Transverse colon (tissue), 4 donors: Measurements from ENCODE around the gene HECW1. TPM values are rescaled to one million over a fixed set of nuclear protein-coding genes. Genes with fewer than 3 reads are reported as not detected.

Source experiments
- DNase-seq: peaks from one replicate; pipeline ENCODE4 v3.0.0-alpha.2; 2019
- H3K27ac ChIP-seq, 4 donors: fragments of 200-600 bp; sonication (generic); 2 replicates each; pipeline ENCODE4 v1.5.1; 2016 to 2018; ENCODE audit warnings: inconsistent platforms in 4 of 4
- H3K27me3 ChIP-seq: fragments of 200-600 bp; sonication (generic); 2 replicates; pipeline ENCODE4 v1.5.1; 2017; ENCODE audit warnings: inconsistent platforms
- H3K36me3 ChIP-seq, 4 donors: fragments of 200-600 bp; sonication (generic); 2 replicates each; pipeline ENCODE4 v1.5.1; 2017 to 2019; ENCODE audit warnings: inconsistent platforms in 4 of 4
- H3K4me1 ChIP-seq, 4 donors: fragments of 200-600 bp; sonication (generic); 2 replicates each; pipeline ENCODE4 v1.5.1; 2017 to 2020; ENCODE audit warnings: inconsistent platforms in 4 of 4
- H3K4me3 ChIP-seq, 4 donors: fragments of 200-600 bp; sonication (generic); 1 replicate in 1 of 4; 2 replicates in 3 of 4; pipeline versions ENCODE4 v1.5.1 to v1.6.1; 2017 to 2019; ENCODE audit warnings: inconsistent platforms in 4 of 4
- H3K9me3 ChIP-seq, 2 donors: fragments of 200-600 bp; sonication (generic); 2 replicates each; pipeline ENCODE4 v1.5.1; 2017 to 2019; ENCODE audit warnings: inconsistent platforms in 2 of 2
- CTCF ChIP-seq, 5 experiments: fragments of 200-600 bp in 3 of 5; fragments of 450-650 bp in 2 of 5; sonication (generic) in 3 of 5; IDR thresholded peaks; 1 replicate in 2 of 5; 2 replicates in 3 of 5; pipeline ENCODE4 v1.5.1; 2016 to 2017; ENCODE audit warnings: antibody characterized with exemption in 5 of 5, inconsistent platforms in 3 of 5, mild to moderate bottlenecking in 2 of 5, moderate library complexity in 1 of 5
- EP300 ChIP-seq: sonication (generic); formaldehyde crosslinking; IDR thresholded peaks from one replicate; pipeline ENCODE4 v1.6.1; 2017; ENCODE audit warnings: antibody characterized with exemption, low read depth
- POLR2A ChIP-seq: fragments of 450-650 bp; IDR thresholded peaks from one replicate; pipeline ENCODE4 v1.6.1; 2016; ENCODE audit warnings: antibody characterized with exemption, mild to moderate bottlenecking, moderate library complexity
- POLR2AphosphoS5 ChIP-seq, 3 donors: sonication (generic); formaldehyde crosslinking; IDR thresholded peaks; one replicate each; pipeline ENCODE4 v1.6.1; 2016; ENCODE audit warnings: antibody characterized with exemption in 3 of 3
- WGBS, 2 donors: methylation state at CpG; one replicate each; pipeline ENCODE4 v1.1.5; 2018; ENCODE audit warnings: low coverage in 1 of 2; 5-methylcytosine and 5-hydroxymethylcytosine counted together
- in situ Hi-C, 4 donors: fragments of 200-750 bp; cut with MboI; loops; one replicate each; pipeline versions ENCODE4 v1.15.0 to v1.15.1; 2017; ENCODE audit warnings: low sequenced_read_pairs in 3 of 4, low pct_ligation_motif_present in 1 of 4, low pct_unique_long_range_greater_than_20kb in 1 of 4
- intact Hi-C: fragments of 100-400 bp; cut with DNase I; formaldehyde crosslinking; loops from one replicate; pipeline ENCODE4 v1.15.1; 2023; ENCODE audit warnings: low total_unique reads
- total RNA-seq, 4 donors: library from RNA; depleted of rRNA; stranded (reverse); fragments of >200 nt; gene quantifications; one replicate each; pipeline ENCODE4 v1.1.0, GENCODE V29; 2016

HECW1 gene
- total RNA-seq, 4 donors from 2014 or later = 1.1 to 1.4 TPM; not detected in 2

GRCh38 chr7:43568529-43568928 is 456.1 kb downstream of the HECW1 start:
- TF ChIP-seq CTCF (IDR thresholded peaks at IDR 0.05) (no peak), EP300 (no peak), POLR2A (no peak), POLR2AphosphoS5 (IDR thresholded peaks at IDR 0.05) (no peak)
- no peak overlapping the region for H3K4me3 ChIP-seq
- WGBS, 2 donors = 80 to 85% methylated on average over 6 of the region's 6 CpGs
- no peaks in the 10 kb centered on the region for H3K9me3 ChIP-seq
- intact Hi-C loops (no loop called here), in situ Hi-C loops (loop anchor here in 1 of 4 donors (25.0 kb wide), 1 partner anchor 269 kb away; no protein-coding TSS in a partner anchor)
- H3K36me3 ChIP-seq = no peaks in the 10 kb centered on the region
- H3K4me1 ChIP-seq = no peaks in the 10 kb centered on the region
- no peak overlapping the region for H3K27ac ChIP-seq
- H3K27me3 ChIP-seq = peaks cover 4% of the 10 kb centered on the region
- no peak for DNase-seq

GRCh38 chr7:43569424-43569823 is 457.0 kb downstream of the HECW1 start:
- no peak for TF ChIP-seq CTCF (IDR thresholded peaks at IDR 0.05)
- TF ChIP-seq POLR2A = no peak
- TF ChIP-seq POLR2AphosphoS5 (IDR thresholded peaks at IDR 0.05) = no peak
- TF ChIP-seq EP300 = no peak
- intact Hi-C loops = no loop called here

GRCh38 chr7:43570688-43571365 is 458.4 kb downstream of the HECW1 start:
- intact Hi-C loops = loop anchor here (5.0 kb wide), 1 partner anchor 261 kb away; no protein-coding TSS in a partner anchor

More at GRCh38 chr7:43569424-43569823, 457.0 kb downstream of the HECW1 start:
- 87% methylated on average over 3 to 4 of the region's 4 CpGs for WGBS, 2 donors
- H3K4me1 ChIP-seq = no peaks in the 10 kb centered on the region
- H3K36me3 ChIP-seq = no peaks in the 10 kb centered on the region
- DNase-seq = no peak
- no peaks in the 10 kb centered on the region for H3K27me3 ChIP-seq
- H3K27ac ChIP-seq = no peak overlapping the region
- H3K9me3 ChIP-seq = no peaks in the 10 kb centered on the region
- H3K4me3 ChIP-seq = no peak overlapping the region
- in situ Hi-C loops = loop anchor here in 1 of 4 donors (25.0 kb wide), 1 partner anchor 268 kb away; no protein-coding TSS in a partner anchor

More at GRCh38 chr7:43570688-43571365, 458.4 kb downstream of the HECW1 start:
- Histone ChIP-seq H3K36me3 (no peaks in the 10 kb centered on the region), H3K4me3 (no peak overlapping the region), H3K4me1 (no peaks in the 10 kb centered on the region), H3K9me3 (no peaks in the 10 kb centered on the region), H3K27ac (no peak overlapping the region), H3K27me3 (no peaks in the 10 kb centered on the region)
- TF ChIP-seq POLR2AphosphoS5 (IDR thresholded peaks at IDR 0.05) = no peak
- no peak for TF ChIP-seq CTCF (IDR thresholded peaks at IDR 0.05)
- no peak for TF ChIP-seq POLR2A
- TF ChIP-seq EP300 = no peak
- in situ Hi-C loops = loop anchor here in 1 of 4 donors (25.0 kb wide), 1 partner anchor 266 kb away; no protein-coding TSS in a partner anchor
- no peak for DNase-seq
- WGBS, 2 donors = 88 to 95% methylated on average over 4 of the region's 4 CpGs
